Activated effector memory CD4-positive, alpha-beta T cell treated with anti-CD3 and anti-CD28 coated beads, Interleukin-2, amount 50 U/mL, for 16 hours (primary cell): ENCODE data around the gene KIF1B.
A peak's percentile ranks its signal among the peaks of the same experiment; 100 is the strongest.
"Not testable (repeated sequence)": the region's sequence is repeated elsewhere in the genome, so short reads cannot be mapped to it uniquely, and the experiment has no call there.

Source experiments
- DNase-seq: peaks from one replicate; pipeline ENCODE4 v3.0.0-alpha.2; 2020

KIF1B gene

DNA sequence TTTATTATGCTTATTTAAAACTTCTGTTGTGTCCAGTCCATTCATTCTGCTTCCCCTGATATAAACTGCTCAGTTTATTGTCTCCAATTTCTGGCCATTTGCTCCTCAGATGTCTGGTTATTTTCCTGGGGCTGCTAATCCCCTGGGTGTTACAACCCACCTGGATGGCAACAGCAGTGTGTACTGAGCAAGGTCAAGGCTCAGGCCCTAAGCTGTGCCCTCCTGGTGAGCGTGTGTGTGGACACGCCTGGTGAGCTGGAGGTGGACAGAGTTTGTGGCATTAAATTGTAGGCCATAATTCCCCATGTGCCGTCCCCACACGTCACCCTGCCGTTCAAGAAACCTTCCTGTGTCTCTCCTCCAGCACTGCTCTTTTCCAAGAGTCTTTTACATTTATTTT lies 18.1 kb upstream of the KIF1B start:
- DNase-seq: no peak

DNA sequence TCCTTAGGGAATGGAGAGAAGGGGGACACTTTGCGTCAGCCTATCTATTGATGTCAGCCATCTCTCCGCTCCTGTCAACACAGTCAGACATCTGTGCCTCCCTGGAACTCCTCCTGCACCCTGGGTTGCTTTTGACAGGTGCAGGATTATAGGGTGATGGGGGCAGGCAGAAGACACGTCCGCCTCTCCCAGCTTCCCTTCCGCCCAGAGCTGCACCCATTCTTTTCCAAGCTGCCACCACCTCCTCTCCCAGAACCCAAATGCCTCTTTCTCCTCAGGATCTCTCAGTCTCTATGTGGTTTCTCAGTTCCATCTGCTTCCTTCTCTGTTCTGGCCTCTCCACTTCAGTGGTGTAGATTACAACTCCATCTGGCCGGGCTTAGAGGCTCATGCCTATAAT lies 17.1 kb upstream of the KIF1B start:
- no peak for DNase-seq

DNA sequence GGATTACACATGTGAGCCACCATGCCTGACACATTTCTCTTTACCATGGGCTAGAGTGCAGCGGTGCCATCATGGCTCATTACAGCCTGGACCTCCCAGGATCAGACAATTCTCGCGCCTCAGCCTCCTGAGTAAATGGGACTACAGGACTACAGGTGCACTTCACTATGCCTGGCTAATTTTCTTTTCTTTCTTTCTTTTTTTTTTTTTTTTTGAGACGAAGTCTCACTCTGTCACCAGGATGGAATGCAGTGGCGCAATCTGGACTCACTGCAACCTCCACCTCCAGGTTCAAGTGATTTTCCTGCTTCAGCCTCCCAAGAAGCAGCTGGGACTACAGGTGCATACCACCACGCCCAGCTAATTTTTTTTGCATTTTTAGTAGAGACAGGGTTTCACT lies 14.8 kb upstream of the KIF1B start:
- DNase-seq: no peak

DNA sequence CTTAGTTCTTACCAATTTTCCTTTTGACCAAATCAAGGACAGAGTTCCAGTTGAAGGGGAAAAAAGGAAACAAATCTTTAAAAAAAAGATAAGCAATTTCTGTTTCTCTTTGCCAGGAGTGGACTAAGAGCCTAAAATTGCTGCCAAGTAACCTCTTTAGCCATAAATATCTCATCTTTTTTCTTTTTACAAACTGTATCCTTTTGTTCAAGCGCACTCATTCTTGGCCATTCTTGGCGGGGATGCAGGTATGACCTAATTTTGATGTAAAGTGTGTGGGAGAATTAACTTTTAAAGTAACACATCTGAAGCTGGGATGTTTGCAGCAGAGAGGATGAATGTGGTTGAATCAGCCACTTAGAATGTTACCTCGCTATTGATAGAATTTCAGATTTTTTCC lies 13.4 kb upstream of the KIF1B start:
- no peak for DNase-seq

DNA sequence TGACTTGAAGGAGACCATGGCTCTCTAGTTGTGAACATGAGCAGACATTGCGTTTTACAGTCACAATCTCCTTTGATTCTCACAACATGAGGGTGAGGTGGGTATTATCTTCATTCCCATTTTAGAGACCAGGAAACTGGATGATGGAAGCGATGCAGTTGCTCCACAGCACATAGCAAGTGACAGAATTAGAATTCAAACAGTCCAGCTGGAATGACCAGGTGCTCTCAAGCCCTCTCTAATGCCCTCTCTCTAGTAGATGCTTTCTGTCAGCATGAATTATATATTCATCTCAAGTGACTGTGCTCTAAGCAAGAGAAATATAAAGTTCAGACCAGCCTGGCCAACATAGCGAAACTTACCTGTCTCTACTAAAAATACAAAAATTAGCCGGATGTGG lies 9.8 kb upstream of the KIF1B start:
- no peak for DNase-seq

DNA sequence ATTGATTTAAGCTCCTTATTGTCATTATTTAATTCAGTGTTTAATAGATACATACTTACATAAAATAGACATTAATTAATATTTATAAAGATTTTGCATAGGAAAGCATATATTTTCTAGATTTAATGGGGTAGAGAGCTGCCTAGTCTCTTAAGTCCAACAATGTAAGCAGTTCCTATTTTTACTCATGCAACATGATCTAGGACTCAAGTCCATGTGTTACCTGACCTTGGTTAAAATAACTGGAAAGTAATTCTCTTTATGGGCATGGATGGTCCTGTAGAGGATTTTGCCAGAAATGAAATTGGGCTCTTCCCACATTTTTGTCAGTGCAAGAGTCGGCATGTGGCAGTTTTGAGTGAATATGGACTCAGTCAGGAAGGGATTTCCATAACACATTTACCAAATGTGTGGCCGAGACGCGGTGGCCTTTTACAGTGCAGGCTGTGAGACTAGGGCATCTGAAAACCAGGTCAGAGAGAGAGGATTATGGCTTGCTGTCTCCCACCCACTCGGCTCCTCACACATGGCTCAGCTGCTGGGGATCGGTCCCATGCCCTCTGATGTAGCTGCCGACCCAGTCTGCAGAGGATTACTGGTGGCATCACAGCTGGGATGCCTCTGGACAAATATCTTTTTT lies 6.2 kb upstream of the KIF1B start:
- DNase-seq: no peak

DNA sequence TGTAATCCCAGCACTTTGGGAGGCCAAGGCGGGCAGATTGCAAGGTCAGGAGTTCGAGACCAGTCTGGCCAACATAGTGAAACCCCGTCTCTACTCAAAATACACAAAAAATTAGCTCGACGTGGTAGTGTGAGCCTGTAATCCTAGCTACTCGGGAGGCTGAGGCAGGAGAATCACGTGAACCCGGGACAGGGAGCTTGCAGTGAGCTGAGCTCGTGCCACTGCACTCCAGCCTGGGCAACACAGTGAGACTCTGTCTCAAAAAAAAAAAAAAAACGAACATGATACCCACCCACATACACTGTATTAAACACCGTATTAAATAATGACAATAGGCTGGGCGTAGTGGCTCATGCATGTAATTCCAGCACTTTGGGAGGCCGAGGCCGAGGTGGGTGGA lies 5.2 kb upstream of the KIF1B start:
- not testable (repeated sequence) for DNase-seq

DNA sequence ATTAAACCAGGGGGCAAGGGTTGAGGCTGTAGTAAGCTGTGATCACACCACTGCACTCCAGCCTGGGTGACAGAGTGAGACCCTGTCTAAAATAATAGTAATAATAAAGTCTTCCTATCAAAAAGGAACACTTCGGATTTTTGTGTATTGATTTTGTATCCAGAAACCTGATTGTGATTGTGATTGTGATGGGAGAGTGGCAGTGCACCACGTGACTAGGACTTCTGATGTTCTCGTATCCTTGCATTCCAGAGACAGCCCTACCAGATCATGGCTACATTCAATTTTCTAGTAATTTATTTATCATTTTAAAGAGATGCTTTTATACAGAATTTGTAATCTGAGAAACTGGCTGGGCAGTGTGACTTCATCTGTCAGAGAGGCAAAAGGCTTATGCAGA lies 2.6 kb upstream of the KIF1B start:
- DNase-seq: no peak

DNA sequence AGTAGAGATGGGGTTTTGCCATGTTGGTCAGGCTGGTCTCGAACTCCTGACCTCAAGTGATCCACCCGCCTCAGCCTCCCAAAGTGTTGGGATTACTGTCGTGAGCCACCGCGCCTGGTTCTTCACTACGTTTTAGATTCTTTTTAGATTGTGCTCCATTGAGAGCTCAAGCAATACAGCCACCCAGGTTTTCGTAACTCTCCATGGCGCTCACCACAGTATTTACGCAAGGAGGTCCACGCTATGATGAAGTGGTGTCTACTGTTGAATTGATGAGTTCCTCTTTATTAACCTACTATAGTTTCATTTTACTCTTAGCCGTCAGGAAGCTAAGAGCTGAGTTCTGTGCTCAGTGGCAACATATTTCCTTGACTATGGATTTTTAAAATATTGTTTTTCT lies 1.8 kb upstream of the KIF1B start:
- no peak for DNase-seq

DNA sequence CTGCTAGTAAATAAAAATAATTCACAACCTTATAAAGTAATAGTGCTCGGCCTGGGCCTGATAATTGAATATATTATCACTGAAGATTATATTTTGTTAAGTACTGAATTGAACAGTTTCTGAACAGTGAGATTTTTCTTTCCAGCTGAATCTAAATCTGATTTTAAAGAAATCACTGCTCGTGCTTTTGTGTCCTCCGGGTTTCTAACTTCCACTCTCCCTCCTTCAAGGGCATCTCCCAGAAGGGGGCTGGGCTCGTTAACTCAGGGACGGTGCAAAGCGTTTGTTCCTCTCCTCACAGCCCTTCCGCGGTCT lies 823 bp upstream of the KIF1B start:
- no peak for DNase-seq

DNA sequence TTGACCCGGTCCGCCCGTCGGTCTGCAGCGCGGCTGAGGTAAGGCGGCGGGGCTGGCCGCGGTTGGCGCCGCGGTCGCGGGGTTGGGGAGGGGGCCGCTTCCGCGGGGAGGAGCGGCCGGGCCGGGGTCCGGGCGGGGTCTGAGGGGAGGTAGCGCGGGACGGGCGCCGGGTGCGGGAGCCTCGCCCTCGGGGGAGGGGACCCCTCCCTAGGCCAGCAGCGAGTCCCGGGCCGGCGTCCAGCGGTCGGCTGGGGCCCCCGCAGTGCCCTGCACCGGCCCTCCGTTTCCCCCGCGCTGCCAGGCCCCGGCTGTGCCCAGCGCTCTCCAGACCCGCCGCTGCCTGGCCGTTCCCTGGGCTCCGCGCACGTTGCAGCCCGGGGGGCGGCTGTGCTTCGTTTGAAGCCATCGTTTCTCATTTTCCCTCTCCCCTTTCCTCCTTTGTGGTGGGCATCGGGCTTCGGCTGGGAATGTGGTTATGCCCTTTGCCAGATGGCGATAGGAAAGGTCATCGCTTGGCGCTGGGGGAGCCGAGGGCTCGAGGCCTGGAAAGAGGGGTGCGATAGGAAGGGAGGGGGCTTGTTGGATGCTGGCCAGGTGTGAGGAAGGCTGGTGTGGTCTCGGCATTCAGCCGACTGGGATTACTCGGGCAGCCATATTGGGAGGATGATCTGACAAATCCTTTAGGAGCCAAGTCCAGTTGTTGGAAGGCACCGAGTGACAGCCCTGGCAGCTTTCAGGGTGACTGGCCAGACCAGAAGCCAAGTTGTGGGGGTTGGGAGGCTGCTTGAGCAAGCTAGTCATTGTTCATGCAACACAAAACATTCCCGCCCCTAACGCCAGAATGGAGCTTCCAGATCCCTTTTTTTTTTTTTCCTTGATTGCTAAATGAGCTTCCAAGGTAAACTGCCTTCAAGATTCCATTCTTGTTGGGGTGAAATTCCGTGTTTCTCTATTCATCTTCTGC lies 753 bp downstream of the KIF1B start:
- peak; percentile 65 for DNase-seq

DNA sequence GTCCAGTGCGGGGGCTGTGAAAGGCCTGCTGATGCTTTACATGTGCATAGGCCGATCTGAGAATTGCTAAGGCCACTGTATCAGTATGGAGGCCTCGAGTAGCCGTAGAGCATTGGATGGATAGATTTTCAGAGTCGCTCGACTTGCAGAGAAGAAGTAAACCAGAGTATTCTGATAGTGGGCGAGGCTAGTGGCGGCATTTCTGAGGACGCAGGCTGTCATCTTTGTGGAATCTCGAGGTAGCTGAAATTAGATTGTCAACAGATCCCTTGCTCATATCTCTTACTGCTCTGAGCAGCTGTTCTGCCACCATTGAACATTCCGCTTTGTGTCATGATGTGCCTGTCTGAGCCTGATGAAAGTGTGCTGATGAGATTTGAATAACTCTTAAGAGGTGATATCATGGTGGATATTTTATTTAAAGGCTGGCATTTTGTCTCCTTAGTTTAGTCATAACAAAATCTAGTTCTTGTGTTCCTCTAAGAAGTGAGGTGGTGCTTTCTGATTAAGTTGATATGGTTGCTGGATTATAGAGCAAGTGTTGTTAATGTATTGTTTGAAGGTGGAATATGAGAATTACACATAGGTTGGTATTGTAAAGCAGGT lies 1.5 kb downstream of the KIF1B start:
- no peak for DNase-seq

DNA sequence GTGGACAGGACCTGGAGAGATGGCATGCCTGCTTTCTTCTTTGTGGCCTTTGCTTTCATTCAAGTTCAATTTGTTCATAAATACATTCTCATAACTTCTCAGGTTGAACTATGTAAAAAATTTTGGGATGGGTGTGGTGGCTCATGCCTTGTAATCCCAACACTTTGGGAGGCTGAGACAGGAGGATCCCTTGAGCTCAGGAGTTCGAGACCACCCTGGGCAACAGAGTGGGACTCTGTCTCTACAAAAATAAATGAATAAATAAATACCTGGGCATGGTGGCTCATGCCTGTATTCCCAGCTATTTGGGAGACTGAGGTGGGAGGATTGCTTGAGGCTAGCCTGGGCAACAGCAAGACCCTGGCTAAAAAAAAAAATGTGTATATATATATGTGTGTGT lies 2.1 kb downstream of the KIF1B start:
- DNase-seq: no peak

DNA sequence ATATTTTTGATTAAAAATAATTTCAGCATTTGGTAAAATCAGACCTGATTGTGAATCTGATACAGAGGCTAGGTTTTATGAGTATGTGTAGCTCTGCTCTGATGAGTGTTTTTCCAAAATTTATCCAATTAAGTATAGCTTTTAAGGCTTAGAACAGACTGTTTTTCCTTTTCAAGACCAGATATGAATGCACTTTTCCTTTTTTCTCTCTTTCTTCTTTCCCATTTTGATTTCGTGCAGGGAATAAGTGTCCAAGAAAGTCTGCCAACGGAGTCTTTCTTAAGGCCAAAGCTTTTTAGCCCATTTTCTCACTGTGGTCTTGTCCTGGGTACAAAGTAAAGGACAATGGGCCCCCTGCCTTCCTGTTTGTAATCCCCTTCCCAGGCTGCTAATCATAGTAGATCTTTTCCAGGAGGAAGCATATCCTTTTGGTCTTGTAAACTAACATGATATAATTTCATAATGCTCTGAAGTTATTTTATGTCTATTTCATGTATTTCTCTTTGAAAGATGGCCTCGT lies 2.9 kb downstream of the KIF1B start:
- DNase-seq: no peak

DNA sequence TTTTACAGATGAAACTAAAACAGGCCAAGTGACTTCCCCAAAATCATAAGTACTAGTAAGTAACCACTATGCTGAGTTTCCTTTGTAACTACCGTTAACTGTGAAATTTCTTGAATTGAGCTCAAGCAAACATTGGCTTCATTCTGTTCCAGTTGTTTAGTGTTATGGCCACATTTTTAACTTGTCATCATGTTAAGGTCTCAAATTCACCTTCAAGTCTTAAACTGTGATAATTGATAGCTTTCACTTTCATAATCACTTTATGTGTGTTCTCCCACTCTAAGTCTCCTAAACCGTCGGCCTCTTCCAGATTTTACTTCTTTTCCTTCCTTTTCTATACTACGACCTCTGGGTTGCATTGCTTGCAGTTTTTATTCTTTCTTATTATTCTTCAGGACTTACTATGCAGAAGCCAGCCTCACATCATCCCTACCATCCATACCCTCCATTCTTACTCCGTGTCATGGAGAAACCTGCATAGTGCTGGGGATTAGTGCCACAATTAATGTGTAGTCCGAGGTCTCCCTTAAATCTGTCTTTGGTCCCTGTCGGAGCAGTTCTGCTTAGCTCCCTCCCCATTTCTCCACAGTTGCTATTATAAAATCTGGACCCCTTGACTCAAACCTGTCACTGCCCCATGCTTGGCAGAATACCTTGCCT lies 5.8 kb downstream of the KIF1B start:
- DNase-seq: no peak

DNA sequence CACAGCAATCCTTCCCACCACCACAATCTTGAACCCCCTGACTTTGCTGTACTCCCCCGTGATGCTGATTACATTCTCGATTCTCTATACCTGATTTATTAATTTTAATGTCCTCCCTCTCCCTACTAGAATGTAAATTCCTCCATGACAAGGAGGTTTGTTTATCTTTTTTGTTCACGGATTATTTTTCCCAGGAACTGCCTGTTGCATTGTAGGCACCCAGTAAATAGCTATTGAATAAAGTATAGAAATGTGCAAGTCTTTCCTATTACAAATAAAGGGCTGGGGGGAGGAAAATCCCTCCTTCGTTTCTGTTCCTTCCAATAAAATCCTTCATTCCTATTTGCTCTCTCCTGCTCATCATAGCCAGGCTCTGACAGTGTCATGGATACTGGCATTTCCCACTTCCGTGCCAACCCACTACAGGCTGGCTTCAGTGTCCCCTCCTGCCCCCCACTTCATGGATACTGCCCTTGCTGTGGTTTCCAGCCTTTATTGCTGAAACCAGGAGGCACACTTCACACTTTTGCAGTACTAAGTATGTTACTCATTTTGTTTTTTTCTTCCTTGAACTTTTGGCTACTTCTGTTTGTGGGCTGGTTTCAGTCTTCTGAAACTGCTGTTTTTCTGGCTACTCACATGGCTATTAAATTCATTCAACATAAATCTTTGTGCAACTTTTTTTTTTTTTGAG lies 7.5 kb downstream of the KIF1B start:
- no peak for DNase-seq

DNA sequence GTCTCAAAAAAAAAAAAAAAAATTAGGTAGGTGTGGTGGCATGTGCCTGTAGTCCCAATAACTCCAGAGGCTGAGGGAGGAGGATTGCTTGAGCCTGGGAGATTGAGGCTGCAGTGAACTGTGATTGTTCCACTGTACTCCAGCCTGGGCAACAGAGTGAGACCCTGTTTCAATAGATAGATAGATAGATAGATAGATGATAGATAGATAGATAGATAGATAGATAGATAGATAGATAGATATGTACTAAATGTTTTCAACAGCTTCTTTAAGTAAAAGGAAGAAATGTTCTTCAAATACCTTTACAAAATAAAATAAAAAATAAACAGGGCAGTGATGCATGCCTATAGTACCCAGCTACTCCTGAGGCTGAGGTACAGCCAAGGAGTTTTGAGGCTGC lies 9.8 kb downstream of the KIF1B start:
- DNase-seq: no peak

DNA sequence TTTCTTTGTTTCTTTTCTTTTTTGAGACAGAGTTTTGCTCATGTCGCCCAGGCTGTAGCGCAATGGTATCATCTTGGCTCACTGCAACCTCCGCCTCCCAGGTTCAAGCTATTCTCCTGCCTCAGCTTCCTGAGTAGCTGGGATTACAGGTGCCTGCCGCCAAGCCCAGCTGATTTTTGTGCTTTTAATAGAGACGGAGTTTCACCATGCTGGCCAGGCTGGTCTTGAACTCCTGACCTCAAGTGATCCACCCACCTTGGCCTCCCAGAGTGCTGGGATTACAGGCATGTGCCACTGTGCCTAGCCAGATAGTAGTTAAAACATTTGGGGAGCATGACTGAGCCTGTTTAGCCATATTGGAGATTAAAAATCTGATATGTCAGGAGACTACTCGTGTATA lies 10.3 kb downstream of the KIF1B start:
- DNase-seq: not testable (repeated sequence)

DNA sequence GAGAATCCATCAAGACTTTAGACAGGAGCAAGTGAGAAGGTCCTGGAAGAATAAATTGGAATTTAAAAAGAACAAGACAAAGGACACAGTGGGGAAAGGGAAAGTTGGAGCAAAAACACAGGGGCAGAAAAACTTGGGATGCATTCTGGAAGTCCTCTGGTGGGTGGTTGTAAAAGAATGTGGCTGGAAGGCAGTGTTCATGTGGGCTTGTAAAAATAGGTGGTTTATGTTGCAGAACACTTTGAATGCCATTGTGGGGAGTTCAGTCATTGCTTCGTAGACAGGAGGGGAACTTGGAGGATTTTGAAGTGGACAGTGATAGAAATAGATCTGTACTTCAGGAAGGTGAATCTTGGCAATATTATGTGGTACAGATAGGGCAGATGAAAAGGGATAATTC lies 15.2 kb downstream of the KIF1B start:
- no peak for DNase-seq

DNA sequence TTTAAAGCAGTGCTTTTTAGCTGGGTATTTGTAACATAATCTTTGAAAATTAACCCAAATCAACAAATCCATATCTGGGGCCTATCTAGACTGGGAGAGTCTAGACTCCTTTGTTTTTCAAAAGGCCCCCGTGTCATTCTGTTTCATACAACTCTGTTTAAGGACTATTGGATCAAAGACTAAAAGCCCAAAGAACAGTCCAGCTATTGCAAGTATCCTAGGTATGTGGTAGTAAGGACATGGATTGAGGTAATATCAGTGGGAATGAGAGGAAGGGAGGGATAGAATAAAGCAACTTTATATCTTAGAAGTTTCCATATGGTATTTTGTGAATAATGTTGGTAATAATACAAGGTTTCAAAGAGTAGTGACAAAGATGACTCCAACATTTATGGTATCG lies 18.2 kb downstream of the KIF1B start:
- no peak for DNase-seq

DNA sequence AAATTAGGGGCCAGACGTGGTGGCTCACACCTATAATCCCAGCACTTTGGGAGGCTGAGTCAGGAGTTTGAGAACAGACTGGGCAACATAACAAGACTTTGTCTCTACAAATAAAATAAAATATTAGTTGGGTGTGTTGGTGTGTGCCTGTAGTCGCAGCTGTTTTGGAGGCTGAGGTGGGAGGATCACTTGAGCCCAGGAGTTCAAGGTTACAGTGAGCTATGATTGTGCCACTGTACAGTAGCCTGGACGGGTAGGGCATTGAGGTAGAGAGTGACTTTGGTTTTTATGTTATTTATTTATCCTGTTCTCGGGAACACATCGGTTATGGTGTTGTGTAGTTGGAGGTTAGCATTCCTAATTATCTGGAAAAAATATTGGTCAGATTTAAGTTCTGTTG lies 19.5 kb downstream of the KIF1B start:
- no peak for DNase-seq

DNA sequence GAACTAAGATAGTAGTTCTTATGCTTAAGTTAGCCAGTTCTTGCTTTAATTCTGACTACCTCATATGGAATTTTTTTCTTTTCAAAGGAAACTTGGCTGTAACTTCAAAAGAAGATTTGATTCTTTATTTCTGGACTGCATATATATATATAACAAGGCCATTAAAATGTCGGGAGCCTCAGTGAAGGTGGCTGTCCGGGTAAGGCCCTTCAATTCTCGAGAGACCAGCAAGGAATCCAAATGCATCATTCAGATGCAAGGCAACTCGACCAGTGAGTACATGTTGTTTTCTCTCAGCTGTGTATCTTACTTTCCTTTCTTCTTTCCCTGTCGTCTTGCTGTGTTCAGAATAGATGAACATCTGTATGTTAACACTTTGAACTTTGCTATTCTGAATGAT lies 21.8 kb downstream of the KIF1B start:
- no peak for DNase-seq
